Neuron (in vitro differentiated cells): ENCODE results near the gene SLC35F3.

Experiments used
- H2AFZ ChIP-seq: one replicate; pipeline ENCODE4 v1.6.1; 2013; ENCODE audit warnings: low read depth, mild to moderate bottlenecking, inconsistent platforms, low read length, moderate library complexity
- H3K27me3 ChIP-seq: one replicate; pipeline ENCODE4 v1.6.1; 2013; ENCODE audit warnings: low read length; ENCODE audit not compliant: insufficient read depth
- H3K36me3 ChIP-seq: one replicate; pipeline ENCODE4 v1.6.1; 2013; ENCODE audit warnings: low read length; ENCODE audit not compliant: insufficient read depth
- H3K4me1 ChIP-seq: one replicate; pipeline ENCODE4 v1.6.1; 2013; ENCODE audit warnings: low read length; ENCODE audit not compliant: insufficient read depth
- H3K4me3 ChIP-seq: 2 replicates; pipeline ENCODE4 v1.5.1; 2013; ENCODE audit warnings: mild to moderate bottlenecking, low read length, moderate library complexity
- H3K9me3 ChIP-seq: one replicate; pipeline ENCODE4 v1.6.1; 2013; ENCODE audit warnings: low read length

Gene SLC35F3

GRCh38 chr1:234230414-234230862 lies 326.0 kb downstream of the SLC35F3 start:
- peaks cover 21% of the 10 kb centered on the region for H3K4me1 ChIP-seq
- H2AFZ ChIP-seq, result no peak overlapping the region
- H3K36me3 ChIP-seq, result no peaks in the 10 kb centered on the region
- no peaks in the 10 kb centered on the region for H3K9me3 ChIP-seq
- H3K27me3 ChIP-seq, result peaks cover 7% of the 10 kb centered on the region
- no peak overlapping the region for H3K4me3 ChIP-seq

DNA sequence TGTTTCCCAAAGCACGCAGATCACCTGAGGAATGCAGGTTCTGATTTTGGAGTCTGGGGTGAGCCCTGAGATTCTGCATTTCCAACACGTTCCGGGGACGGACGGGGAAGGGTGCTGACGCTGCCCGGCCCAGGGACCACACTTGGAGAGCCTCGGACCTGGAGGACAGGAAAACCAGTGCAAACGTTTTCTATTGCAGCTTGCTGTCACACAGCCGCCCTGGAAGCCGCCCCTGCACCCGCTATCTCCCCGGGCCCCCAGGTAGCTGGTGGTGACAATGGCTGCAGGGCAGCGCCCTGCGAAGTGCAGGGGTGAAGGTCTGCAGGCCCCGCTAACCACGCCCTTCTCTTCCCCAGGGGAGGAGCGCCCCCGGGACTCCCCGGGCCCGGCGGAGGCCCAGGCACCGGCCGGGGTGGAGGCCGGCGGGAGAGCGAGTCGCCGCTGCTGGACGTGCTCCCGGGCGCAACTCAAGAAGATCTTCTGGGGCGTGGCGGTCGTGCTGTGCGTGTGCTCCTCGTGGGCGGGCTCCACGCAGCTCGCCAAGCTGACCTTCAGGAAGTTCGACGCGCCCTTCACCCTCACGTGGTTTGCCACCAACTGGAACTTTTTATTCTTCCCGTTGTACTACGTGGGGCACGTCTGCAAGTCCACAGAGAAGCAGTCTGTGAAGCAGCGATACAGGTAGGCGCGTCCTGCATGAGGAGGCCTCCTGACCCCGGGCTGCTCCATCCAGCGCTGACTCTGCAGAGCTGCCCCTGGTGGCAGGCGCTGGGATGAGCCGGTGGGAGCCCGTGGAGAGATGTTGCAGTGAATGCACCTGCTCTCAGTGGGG lies 326.8 kb downstream of the SLC35F3 start:
- peaks cover 7% of the 10 kb centered on the region for H3K27me3 ChIP-seq
- H3K4me3 ChIP-seq, result no peak overlapping the region
- no peaks in the 10 kb centered on the region for H3K9me3 ChIP-seq

DNA sequence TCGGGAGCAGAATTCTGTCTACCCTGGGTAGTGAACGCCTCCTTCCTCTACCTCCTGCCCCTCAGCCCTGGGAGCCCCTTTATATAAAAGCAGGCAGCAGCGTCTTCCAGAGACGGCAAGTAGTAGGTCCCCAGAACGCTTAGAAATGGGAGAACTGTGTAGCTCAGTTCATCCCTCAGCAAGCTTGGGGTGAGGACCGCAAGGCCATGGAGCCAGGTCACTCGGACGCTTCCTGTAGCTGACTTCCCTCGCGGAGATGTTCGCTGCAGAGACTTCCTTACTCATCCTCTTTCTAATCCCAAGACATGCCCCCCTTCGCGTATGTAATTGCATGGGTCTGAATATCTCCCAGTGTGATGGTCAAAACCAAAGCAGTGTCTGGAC lies 327.4 kb downstream of the SLC35F3 start:
- H3K27me3 ChIP-seq, result peaks cover 7% of the 10 kb centered on the region

More for the DNA sequence above, 326.8 kb downstream of the SLC35F3 start:
- Histone ChIP-seq H3K4me1 (peaks cover 22% of the 10 kb centered on the region), H3K36me3 (no peaks in the 10 kb centered on the region), H2AFZ (no peak overlapping the region)

GRCh38 chr1:234234199-234234598 lies 329.7 kb downstream of the SLC35F3 start:
- no peaks in the 10 kb centered on the region for H3K36me3 ChIP-seq
- H3K4me1 ChIP-seq, result peaks cover 37% of the 10 kb centered on the region
- no peak overlapping the region for H3K4me3 ChIP-seq
- no peak overlapping the region for H2AFZ ChIP-seq
- peaks cover 5% of the 10 kb centered on the region for H3K27me3 ChIP-seq
- no peaks in the 10 kb centered on the region for H3K9me3 ChIP-seq

More for the DNA sequence above, 327.4 kb downstream of the SLC35F3 start:
- Histone ChIP-seq H3K4me3 (no peak overlapping the region), H2AFZ (no peak overlapping the region), H3K9me3 (no peaks in the 10 kb centered on the region), H3K36me3 (no peaks in the 10 kb centered on the region), H3K4me1 (peaks cover 22% of the 10 kb centered on the region)

- no peaks in the 10 kb centered on the region for H3K27me3 ChIP-seq
- H3K9me3 ChIP-seq, result no peaks in the 10 kb centered on the region
- H3K4me3 ChIP-seq, result no peak overlapping the region
- H3K36me3 ChIP-seq, result no peaks in the 10 kb centered on the region
- H3K4me1 ChIP-seq, result peaks cover 27% of the 10 kb centered on the region
- H2AFZ ChIP-seq, result no peak overlapping the region
Measured at GRCh38 chr1:234235434-234235881, 331.0 kb downstream of the SLC35F3 start.

DNA sequence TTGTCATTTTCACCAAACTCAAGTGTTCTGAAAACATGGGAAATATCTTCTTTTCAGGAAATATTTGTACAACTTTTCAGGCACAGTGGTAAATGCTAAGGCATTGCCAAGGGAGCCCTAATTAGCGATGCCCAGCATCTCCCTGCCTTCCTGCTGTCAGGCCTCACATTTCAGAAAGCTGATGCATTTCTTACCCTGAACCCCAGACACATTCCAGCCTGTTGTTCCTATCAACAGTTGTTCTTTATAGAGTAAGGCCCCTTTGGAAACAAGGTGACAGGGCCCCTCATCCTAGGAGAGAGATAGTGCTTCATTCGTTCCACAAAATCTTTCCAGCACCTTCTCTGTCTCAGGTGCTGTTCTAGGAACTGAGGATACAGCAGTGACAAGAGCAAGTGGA lies 332.9 kb downstream of the SLC35F3 start:
- no peaks in the 10 kb centered on the region for H3K36me3 ChIP-seq
- H3K9me3 ChIP-seq, result no peaks in the 10 kb centered on the region
- no peak overlapping the region for H2AFZ ChIP-seq
- no peaks in the 10 kb centered on the region for H3K27me3 ChIP-seq
- peaks cover 23% of the 10 kb centered on the region for H3K4me1 ChIP-seq
- H3K4me3 ChIP-seq, result no peak overlapping the region

DNA sequence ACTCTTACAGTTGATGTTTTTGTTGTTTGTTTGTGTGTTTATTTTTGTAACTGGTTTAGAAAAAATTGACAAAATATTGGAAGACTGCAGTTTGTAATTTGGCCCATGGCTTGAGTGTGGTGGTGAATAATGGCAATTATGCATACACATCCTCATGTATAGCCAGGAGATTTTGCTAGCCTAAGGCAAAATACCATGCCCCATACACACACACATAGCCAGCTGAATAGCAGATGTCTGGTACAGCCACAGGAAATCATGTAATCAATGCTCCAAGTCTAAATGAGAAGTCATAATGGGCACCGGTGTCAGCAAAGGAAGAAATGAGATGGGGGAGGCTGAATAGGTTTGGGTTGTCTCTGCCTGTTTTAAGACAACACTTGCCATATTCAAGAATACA lies 333.6 kb downstream of the SLC35F3 start:
- Histone ChIP-seq H2AFZ (no peak overlapping the region), H3K36me3 (no peaks in the 10 kb centered on the region), H3K9me3 (no peaks in the 10 kb centered on the region), H3K27me3 (no peaks in the 10 kb centered on the region), H3K4me1 (peaks cover 23% of the 10 kb centered on the region), H3K4me3 (no peak overlapping the region)

DNA sequence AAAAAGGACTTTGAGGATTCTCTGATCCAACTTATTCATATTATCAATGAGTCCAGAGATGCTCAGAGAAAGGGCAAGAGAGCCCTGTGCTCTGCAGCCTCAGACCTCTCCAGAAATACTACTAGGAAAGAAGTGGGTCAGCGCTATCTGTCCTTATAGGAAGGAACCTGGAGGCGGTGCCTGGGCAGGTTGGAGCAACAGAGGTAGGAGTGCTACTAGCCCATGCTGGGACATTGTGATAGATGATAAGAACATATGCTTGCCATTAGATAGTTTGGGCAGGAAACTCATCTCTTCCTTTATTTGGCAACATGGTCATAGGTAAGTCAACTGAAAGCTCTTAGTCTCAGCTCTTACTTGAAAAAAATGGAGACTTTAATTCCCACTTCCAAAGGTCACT lies 335.0 kb downstream of the SLC35F3 start:
- Histone ChIP-seq H3K36me3 (no peaks in the 10 kb centered on the region), H3K4me1 (peaks cover 23% of the 10 kb centered on the region)

DNA sequence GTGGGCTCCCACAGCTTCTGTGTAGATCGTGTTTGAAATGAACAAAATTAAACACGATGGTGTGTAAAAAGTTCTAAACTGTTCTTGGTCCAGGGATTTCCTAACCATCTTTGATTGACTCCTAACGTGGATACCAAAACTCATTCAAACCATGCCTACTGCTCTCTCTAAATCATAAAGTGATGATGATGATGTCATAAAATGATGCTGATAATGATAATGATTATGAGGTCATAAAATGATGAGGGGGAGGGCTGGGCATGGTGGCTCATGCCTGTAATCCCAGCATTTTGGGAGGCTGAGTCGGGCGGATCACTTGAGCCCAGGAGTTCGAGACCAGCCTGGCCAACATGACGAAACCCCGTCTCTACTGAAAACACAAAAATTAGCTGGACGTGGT lies 335.5 kb downstream of the SLC35F3 start:
- no peak overlapping the region for H2AFZ ChIP-seq
- no peaks in the 10 kb centered on the region for H3K9me3 ChIP-seq
- peaks cover 23% of the 10 kb centered on the region for H3K4me1 ChIP-seq
- H3K36me3 ChIP-seq, result no peaks in the 10 kb centered on the region
- H3K27me3 ChIP-seq, result no peaks in the 10 kb centered on the region
- H3K4me3 ChIP-seq, result no peak overlapping the region

More for the DNA sequence above, 335.0 kb downstream of the SLC35F3 start:
- Histone ChIP-seq H3K27me3 (no peaks in the 10 kb centered on the region), H2AFZ (no peak overlapping the region), H3K9me3 (no peaks in the 10 kb centered on the region), H3K4me3 (no peak overlapping the region)

DNA sequence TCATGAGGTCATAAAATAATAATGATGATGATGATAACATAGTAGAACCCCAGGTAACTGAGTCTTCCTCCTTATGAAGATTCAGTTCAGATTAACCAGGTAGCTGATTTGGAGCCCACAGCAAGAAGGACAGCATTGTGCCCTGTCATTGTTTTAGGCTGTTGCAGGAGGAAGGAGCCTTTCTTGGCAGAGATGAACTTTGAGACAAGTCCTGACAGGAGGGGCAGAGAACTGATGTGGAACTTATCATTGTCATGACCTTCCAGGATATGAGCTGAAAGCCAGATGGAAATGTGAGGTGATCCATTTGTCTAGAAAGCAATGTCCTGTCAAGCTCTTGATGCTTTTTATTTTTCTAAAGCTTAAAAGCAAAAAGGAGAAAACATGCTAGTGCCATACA lies 336.2 kb downstream of the SLC35F3 start:
- no peaks in the 10 kb centered on the region for H3K9me3 ChIP-seq
- H3K4me3 ChIP-seq, result no peak overlapping the region
- H3K27me3 ChIP-seq, result peaks cover 3% of the 10 kb centered on the region
- H2AFZ ChIP-seq, result no peak overlapping the region
- H3K4me1 ChIP-seq, result peaks cover 22% of the 10 kb centered on the region
- no peaks in the 10 kb centered on the region for H3K36me3 ChIP-seq

- Histone ChIP-seq H2AFZ (no peak overlapping the region), H3K27me3 (peaks cover 3% of the 10 kb centered on the region), H3K4me1 (peaks cover 14% of the 10 kb centered on the region), H3K36me3 (no peaks in the 10 kb centered on the region), H3K9me3 (no peaks in the 10 kb centered on the region), H3K4me3 (no peak overlapping the region)
Measured at GRCh38 chr1:234241941-234242490, 337.5 kb downstream of the SLC35F3 start.

GRCh38 chr1:234243521-234244260 lies 339.2 kb downstream of the SLC35F3 start:
- H3K36me3 ChIP-seq, result no peaks in the 10 kb centered on the region
- no peaks in the 10 kb centered on the region for H3K9me3 ChIP-seq
- no peak overlapping the region for H2AFZ ChIP-seq
- H3K4me3 ChIP-seq, result no peak overlapping the region
- H3K27me3 ChIP-seq, result peaks cover 3% of the 10 kb centered on the region
- no peaks in the 10 kb centered on the region for H3K4me1 ChIP-seq

GRCh38 chr1:234244482-234244881 lies 340.0 kb downstream of the SLC35F3 start:
- peaks cover 3% of the 10 kb centered on the region for H3K27me3 ChIP-seq
- no peak overlapping the region for H3K4me3 ChIP-seq
- no peaks in the 10 kb centered on the region for H3K4me1 ChIP-seq
- H3K9me3 ChIP-seq, result no peaks in the 10 kb centered on the region
- H3K36me3 ChIP-seq, result no peaks in the 10 kb centered on the region
- no peak overlapping the region for H2AFZ ChIP-seq
